Naive thymus-derived CD4-positive, alpha-beta T cell (primary cell): ENCODE measurements around the gene CHPF. TPM values are rescaled to one million over a fixed set of nuclear protein-coding genes. Genes with fewer than 3 reads are reported as not detected.

ENCODE experiments used
- ATAC-seq: fragments of 150-1000 bp; cut with Tn5 transposase; 2 replicates; pipeline ENCODE4 v1.10.0; 2021; ENCODE audit warnings: mild to moderate bottlenecking, moderate library complexity
- CTCF ChIA-PET: fragments of 350-600 bp; sonication (Branson Sonifier 250); formaldehyde crosslinking; loops from one replicate; lab custom pipeline; 2021; ENCODE audit warnings: antibody characterized with exemption; lab: Charles Lee
- POLR2A ChIA-PET: fragments of 350-600 bp; sonication (Branson Sonifier 250); formaldehyde crosslinking; loops from one replicate; lab custom pipeline; 2021; ENCODE audit warnings: antibody characterized with exemption, inconsistent platforms; lab: Charles Lee
- DNase-seq, 9 donors: peaks; one replicate each; pipeline versions ENCODE4 v3.0.0 to v3.0.0-alpha.2; 2020 to 2022; ENCODE audit warnings: mixed read lengths in 1 of 9
- H3K27ac ChIP-seq: one replicate; pipeline ENCODE4 v1.7.0; 2013; ENCODE audit warnings: mild to moderate bottlenecking, low read depth, low read length, moderate library complexity
- H3K27me3 ChIP-seq, 2 donors: one replicate each; pipeline ENCODE4 v1.7.0; 2013; ENCODE audit warnings: low read length in 2 of 2, mild to moderate bottlenecking in 2 of 2, moderate library complexity in 2 of 2; ENCODE audit not compliant: control insufficient read depth in 2 of 2, insufficient read depth in 2 of 2
- H3K36me3 ChIP-seq, 3 experiments: 1 replicate in 2 of 3; 2 replicates in 1 of 3; pipeline ENCODE4 v1.7.0; 2013; ENCODE audit warnings: low read length in 3 of 3, mild to moderate bottlenecking in 3 of 3, moderate library complexity in 1 of 3; ENCODE audit not compliant: insufficient read depth in 3 of 3, control insufficient read depth in 2 of 3
- H3K4me1 ChIP-seq, 2 donors: one replicate each; pipeline ENCODE4 v1.7.0; 2013; ENCODE audit warnings: low read length in 2 of 2, mild to moderate bottlenecking in 2 of 2, moderate library complexity in 1 of 2; ENCODE audit not compliant: control insufficient read depth in 2 of 2, insufficient read depth in 2 of 2
- H3K4me3 ChIP-seq: 2 replicates; pipeline ENCODE4 v1.7.0; 2013; ENCODE audit warnings: mild to moderate bottlenecking, low read length
- H3K9me3 ChIP-seq, 3 experiments: 1 replicate in 2 of 3; 2 replicates in 1 of 3; pipeline ENCODE4 v1.7.0; 2013; ENCODE audit warnings: low read length in 3 of 3; ENCODE audit not compliant: control insufficient read depth in 2 of 3
- H3K27ac Mint-ChIP-seq, 9 donors: one replicate each; pipeline ENCODE4 v1.8.0; 2020 to 2022; ENCODE audit warnings: mixed read lengths in 9 of 9, mild to moderate bottlenecking in 8 of 9, moderate library complexity in 5 of 9, inconsistent platforms in 2 of 9
- H3K27me3 Mint-ChIP-seq, 5 donors: one replicate each; pipeline ENCODE4 v1.8.0; 2021 to 2022; ENCODE audit warnings: mixed read lengths in 5 of 5, mild to moderate bottlenecking in 1 of 5
- H3K36me3 Mint-ChIP-seq, 5 donors: one replicate each; pipeline ENCODE4 v1.8.0; 2020 to 2022; ENCODE audit warnings: mixed read lengths in 5 of 5, mild to moderate bottlenecking in 3 of 5, inconsistent platforms in 1 of 5
- H3K4me1 Mint-ChIP-seq, 7 donors: one replicate each; pipeline ENCODE4 v1.8.0; 2020 to 2022; ENCODE audit warnings: mixed read lengths in 7 of 7, mild to moderate bottlenecking in 3 of 7, inconsistent platforms in 1 of 7
- H3K4me3 Mint-ChIP-seq, 10 donors: one replicate each; pipeline ENCODE4 v1.8.0; 2020 to 2022; ENCODE audit warnings: mild to moderate bottlenecking in 10 of 10, mixed read lengths in 10 of 10, moderate library complexity in 6 of 10, inconsistent platforms in 2 of 10
- H3K9me3 Mint-ChIP-seq, 11 donors: one replicate each; pipeline ENCODE4 v1.8.0; 2020 to 2022; ENCODE audit warnings: mixed read lengths in 11 of 11, mild to moderate bottlenecking in 4 of 11, inconsistent platforms in 1 of 11, moderate library complexity in 1 of 11
- intact Hi-C, 2 donors: fragments of 100-400 bp; cut with micrococcal nuclease; formaldehyde crosslinking; loops; one replicate each; pipeline ENCODE4 v1.15.1; 2023
- polyA plus RNA-seq, 2 donors: library from polyadenylated mRNA; unstranded; fragments of 300-500 nt; fragmentation: Illumina TruSeq; gene quantifications; one replicate each; pipeline ENCODE4 v1.2.3, GENCODE V29; 2021
- total RNA-seq, 6 experiments: library from RNA in 5 of 6; stranded (reverse) in 5 of 6; gene quantifications; 1 replicate in 5 of 6; 2 replicates in 1 of 6; pipeline ENCODE4 v1.2.3 and lab custom pipeline; 2021 to 2026

Gene CHPF
- total and polyA plus RNA-seq, 7 experiments from 2014 or later = 4.1 to 15.3 (median 5.7) TPM

- peaks cover 0 to 8% (median 2%) of the 10 kb centered on the region in 5 donors for H3K36me3 Mint-ChIP-seq
Measured at GRCh38 chr2:219496825-219497494, 46.6 kb downstream of the CHPF start.

GRCh38 chr2:219496247-219496824, 47.3 kb downstream of the CHPF start:
- ChIA-PET CTCF (interaction anchor here (0.7 to 6.1 kb wide), 4 partner anchors 29 to 93 kb away, joined by 3 to 60 read pairs (median 5); partner anchors contain the start of genes CHPF and TMEM198), POLR2A (interaction anchor here (0.9 to 2.3 kb wide), 3 partner anchors 33 to 146 kb away, joined by 3 to 8 read pairs (median 3); partner anchors contain the start of gene DNPEP)
- Mint-ChIP-seq H3K4me3 (peak overlapping the region in 9 of 10 donors; percentile 28 to 99 (median 72)), H3K27ac (peak overlapping the region in 1 of 9 donors; percentile 48), H3K4me1 (peaks cover 26 to 40% (median 36%) of the 10 kb centered on the region in 7 donors), H3K27me3 (peaks cover 41 to 55% (median 50%) of the 10 kb centered on the region in 5 donors), H3K9me3 (peaks cover 0 to 2% (median 0%) of the 10 kb centered on the region in 11 donors), H3K36me3 (peaks cover 0 to 4% (median under 1%) of the 10 kb centered on the region in 5 donors)
- Histone ChIP-seq H3K27ac (no peak overlapping the region), H3K27me3 (peaks cover 4 to 9% of the 10 kb centered on the region in 2 donors), H3K4me1 (peaks cover 19 to 22% of the 10 kb centered on the region in 2 donors), H3K4me3 (no peak overlapping the region), H3K36me3 (no peaks in the 10 kb centered on the region), H3K9me3 (no peaks in the 10 kb centered on the region)
- ATAC-seq (no peak), DNase-seq (no peak)
- intact Hi-C loops = loop anchor here (5.0 to 10.0 kb wide), 7 partner anchors 289 to 1222 kb away; partner anchors contain the start of genes CNPPD1 (in 2 of the 2), RETREG2 (in 2 of the 2), AAMP (in 1 of the 2) and CNOT9 (in 1 of the 2)

More at GRCh38 chr2:219496825-219497494, 46.6 kb downstream of the CHPF start:
- Mint-ChIP-seq H3K4me3 (peak overlapping the region; percentile 75 to 99 (median 96)), H3K9me3 (peaks cover 0 to 2% (median 0%) of the 10 kb centered on the region in 11 donors), H3K27ac (no peak overlapping the region), H3K27me3 (peaks cover 41 to 54% (median 50%) of the 10 kb centered on the region in 5 donors), H3K4me1 (peaks cover 26 to 42% (median 36%) of the 10 kb centered on the region in 7 donors)
- POLR2A ChIA-PET = interaction anchor here (0.9 to 2.3 kb wide), 2 partner anchors 33 to 146 kb away, joined by 3 to 8 read pairs; no protein-coding TSS in a partner anchor
- Histone ChIP-seq H3K9me3 (no peaks in the 10 kb centered on the region), H3K36me3 (no peaks in the 10 kb centered on the region), H3K27ac (no peak overlapping the region), H3K4me1 (peaks cover 19 to 22% of the 10 kb centered on the region in 2 donors), H3K27me3 (peaks cover 4 to 9% of the 10 kb centered on the region in 2 donors), H3K4me3 (no peak overlapping the region)
- CTCF ChIA-PET = interaction anchor here (0.7 to 6.1 kb wide), 3 partner anchors 32 to 94 kb away, joined by 3 to 60 read pairs (median 5); partner anchors contain the start of genes CHPF and TMEM198
- DNase-seq (no peak), ATAC-seq (no peak)
- intact Hi-C loops = loop anchor here (5.0 to 10.0 kb wide), 7 partner anchors 290 to 1222 kb away; partner anchors contain the start of genes CNPPD1 (in 2 of the 2), RETREG2 (in 2 of the 2), AAMP (in 1 of the 2) and CNOT9 (in 1 of the 2)

- CTCF ChIA-PET = interaction anchor here (0.6 to 6.1 kb wide), 4 partner anchors 30 to 100 kb away, joined by 3 to 60 read pairs (median 5); partner anchors contain the start of genes CHPF and TMEM198
- H3K36me3 ChIP-seq = no peaks in the 10 kb centered on the region
- no peak overlapping the region for H3K4me3 Mint-ChIP-seq
- H3K9me3 Mint-ChIP-seq = peaks cover 0 to 2% (median 0%) of the 10 kb centered on the region in 11 donors
- peaks cover 19 to 22% of the 10 kb centered on the region in 2 donors for H3K4me1 ChIP-seq
- DNase-seq (peak in 7 of 9 donors; percentile 34 to 57 (median 44)), ATAC-seq (no peak)
- H3K27ac ChIP-seq = no peak overlapping the region
- peaks cover 26 to 38% (median 34%) of the 10 kb centered on the region in 7 donors for H3K4me1 Mint-ChIP-seq
- no peak overlapping the region for H3K4me3 ChIP-seq
- H3K36me3 Mint-ChIP-seq = peaks cover 0 to 4% (median 0%) of the 10 kb centered on the region in 5 donors
- POLR2A ChIA-PET = interaction anchor here (1.0 to 2.3 kb wide), 4 partner anchors 32 to 290 kb away, joined by 3 to 8 read pairs (median 3); partner anchors contain the start of gene DNPEP
- H3K27me3 ChIP-seq = peaks cover 4 to 9% of the 10 kb centered on the region in 2 donors
- H3K9me3 ChIP-seq = no peaks in the 10 kb centered on the region
- H3K27ac Mint-ChIP-seq = no peak overlapping the region
- H3K27me3 Mint-ChIP-seq = peaks cover 41 to 55% (median 50%) of the 10 kb centered on the region in 5 donors
- intact Hi-C loops = loop anchor here (1.0 to 10.0 kb wide), 9 partner anchors 13 to 1221 kb away; partner anchors contain the start of genes CNPPD1 (in 2 of the 2), RETREG2 (in 2 of the 2), AAMP (in 1 of the 2) and CNOT9 (in 1 of the 2)
Measured at GRCh38 chr2:219495531-219496122, 48.0 kb downstream of the CHPF start.

GRCh38 chr2:219494952-219495530, 48.6 kb downstream of the CHPF start:
- H3K27ac ChIP-seq = no peak overlapping the region
- H3K36me3 ChIP-seq = no peaks in the 10 kb centered on the region
- ATAC-seq (no peak), DNase-seq (no peak)
- peak overlapping the region in 1 of 10 donors; percentile 43 for H3K4me3 Mint-ChIP-seq
- H3K9me3 Mint-ChIP-seq = peaks cover 0 to 2% (median 0%) of the 10 kb centered on the region in 11 donors
- H3K4me1 ChIP-seq = peaks cover 19 to 22% of the 10 kb centered on the region in 2 donors
- H3K27ac Mint-ChIP-seq = no peak overlapping the region
- H3K9me3 ChIP-seq = no peaks in the 10 kb centered on the region
- intact Hi-C loops = loop anchor here (1.0 to 10.0 kb wide), 9 partner anchors 14 to 1220 kb away; partner anchors contain the start of genes CNPPD1 (in 2 of the 2), RETREG2 (in 2 of the 2), AAMP (in 1 of the 2) and CNOT9 (in 1 of the 2)
- H3K27me3 ChIP-seq = peaks cover 4 to 9% of the 10 kb centered on the region in 2 donors
- no peak overlapping the region for H3K4me3 ChIP-seq
- peaks cover 25 to 34% (median 29%) of the 10 kb centered on the region in 7 donors for H3K4me1 Mint-ChIP-seq
- peaks cover 0 to 4% (median 0%) of the 10 kb centered on the region in 5 donors for H3K36me3 Mint-ChIP-seq
- ChIA-PET CTCF (interaction anchor here (0.6 to 6.1 kb wide), 3 partner anchors 31 to 101 kb away, joined by 3 to 60 read pairs (median 5); no protein-coding TSS in a partner anchor), POLR2A (interaction anchor here (1.0 to 2.3 kb wide), 4 partner anchors 32 to 289 kb away, joined by 3 to 8 read pairs (median 3); partner anchors contain the start of gene DNPEP)
- peaks cover 41 to 55% (median 50%) of the 10 kb centered on the region in 5 donors for H3K27me3 Mint-ChIP-seq

GRCh38 chr2:219493086-219493485, 50.5 kb downstream of the CHPF start:
- peaks cover 5 to 14% (median 12%) of the 10 kb centered on the region in 7 donors for H3K4me1 Mint-ChIP-seq
- CTCF ChIA-PET = interaction anchor here (6.1 kb wide), 1 partner anchor 36 kb away, joined by 60 read pairs; no protein-coding TSS in a partner anchor
- no peaks in the 10 kb centered on the region for H3K9me3 ChIP-seq
- POLR2A ChIA-PET = no interaction called here
- H3K36me3 ChIP-seq = no peaks in the 10 kb centered on the region
- no peak overlapping the region for H3K27ac ChIP-seq
- H3K27me3 ChIP-seq = peaks cover 4 to 9% of the 10 kb centered on the region in 2 donors
- H3K4me3 Mint-ChIP-seq = no peak overlapping the region
- H3K27ac Mint-ChIP-seq = no peak overlapping the region
- no peaks in the 10 kb centered on the region for H3K36me3 Mint-ChIP-seq
- H3K27me3 Mint-ChIP-seq = peaks cover 35 to 49% (median 46%) of the 10 kb centered on the region in 5 donors
- H3K4me1 ChIP-seq = peaks cover 11 to 16% of the 10 kb centered on the region in 2 donors
- H3K9me3 Mint-ChIP-seq = no peaks in the 10 kb centered on the region
- intact Hi-C loops = loop anchor here (10.0 kb wide), 2 partner anchors 598 to 1218 kb away; partner anchors contain the start of genes AAMP (in 1 of the 2) and PNKD (in 1 of the 2)
- no peak for ATAC-seq
- no peak overlapping the region for H3K4me3 ChIP-seq
- DNase-seq = no peak
